ENCODE measurements around the gene FOXRED2.
A peak's percentile ranks its signal among the peaks of the same experiment; 100 is the strongest.
"Not testable (repeated sequence)": the region's sequence is repeated elsewhere in the genome, so short reads cannot be mapped to it uniquely, and the experiment has no call there.

Gene FOXRED2

DNA sequence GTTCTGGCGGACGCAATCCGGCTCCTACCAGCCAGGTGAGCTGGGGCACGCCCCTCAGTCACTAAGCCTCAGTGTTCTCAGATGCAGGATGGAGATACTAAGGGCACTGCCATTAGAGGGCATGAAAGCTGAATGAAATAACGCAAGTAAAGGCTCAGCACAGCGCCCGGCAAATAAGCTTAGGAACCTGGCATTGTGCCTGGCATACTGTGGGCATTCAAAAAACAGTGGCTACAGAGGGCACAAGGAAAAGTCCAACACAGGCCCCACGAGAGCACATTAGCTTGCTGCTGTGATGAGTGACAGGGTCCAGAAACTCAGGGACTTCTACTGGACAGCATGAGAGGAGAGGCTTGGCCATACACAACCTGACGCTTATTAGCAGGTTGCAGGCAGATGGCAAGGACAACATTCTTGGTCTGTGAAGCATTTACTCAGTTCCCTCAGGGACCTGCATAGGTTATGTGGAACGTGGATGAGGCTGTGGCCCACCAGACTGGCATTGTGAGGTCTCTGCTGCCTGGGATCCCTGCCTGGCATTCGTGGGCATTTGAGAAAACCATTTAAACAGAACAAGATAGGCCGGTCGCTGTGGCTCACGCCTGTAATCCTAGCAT is 37.6 kb downstream of the FOXRED2 start:
- no peak for DNase-seq (ENCODE audit: low spot score)

DNA sequence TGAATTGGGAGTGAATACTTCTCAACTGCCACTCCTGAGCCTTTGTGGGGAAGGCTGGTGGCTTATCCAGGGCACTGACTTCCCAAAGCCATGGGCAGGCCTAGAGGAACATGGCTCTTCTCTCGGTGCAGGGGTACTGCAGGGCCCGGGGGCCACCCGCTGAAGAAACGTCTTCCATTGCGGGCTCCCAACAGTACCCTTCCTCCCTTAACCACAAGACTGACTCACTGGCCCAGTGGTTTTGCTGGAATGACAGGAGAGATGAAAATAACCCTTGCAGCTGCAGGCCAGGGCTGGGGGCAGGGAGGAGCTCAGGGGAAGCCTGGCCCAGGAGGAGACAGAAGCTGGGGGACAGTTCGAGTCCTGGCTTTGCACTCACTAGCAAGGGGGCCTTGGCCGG is 38.9 kb downstream of the FOXRED2 start:
- peak; percentile 24 for DNase-seq (ENCODE audit: low spot score)

DNA sequence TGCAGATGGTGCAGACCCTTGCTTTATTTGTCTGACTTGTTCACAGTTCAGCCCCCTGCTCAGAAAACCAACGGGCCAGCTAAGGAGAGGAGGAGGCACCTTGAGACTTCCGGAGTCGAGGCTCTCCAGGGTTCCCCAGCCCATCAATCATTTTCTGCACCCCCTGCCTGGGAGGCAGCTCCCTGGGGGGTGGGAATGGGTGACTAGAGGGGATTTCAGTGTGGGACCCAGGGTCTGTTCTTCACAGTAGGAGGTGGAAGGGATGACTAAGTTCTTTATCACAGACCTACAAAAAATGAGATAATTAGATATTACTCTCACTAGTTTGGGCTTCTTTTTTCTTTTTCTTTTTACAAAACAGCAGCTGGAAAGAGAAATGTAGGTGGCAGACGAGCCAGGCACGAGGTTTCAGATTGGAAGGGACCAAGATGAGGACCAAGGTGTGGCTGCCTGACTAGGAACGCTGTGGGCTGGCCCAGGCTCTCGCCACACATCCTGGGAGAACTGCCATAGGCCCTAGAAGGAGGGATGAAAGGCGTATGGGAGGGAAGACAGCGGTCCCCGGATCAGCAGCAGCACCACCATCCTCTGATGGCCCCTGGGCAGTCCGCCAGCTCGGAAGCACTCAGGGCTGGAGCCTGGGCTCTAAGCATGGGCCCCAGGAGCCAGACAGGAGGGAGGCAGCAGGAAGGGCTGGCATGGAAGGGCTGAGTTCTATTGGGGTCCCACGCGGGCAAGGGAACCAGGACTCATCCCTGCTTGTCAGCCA is 39.6 kb downstream of the FOXRED2 start:
- DNase-seq (ENCODE audit: low spot score): no peak

DNA sequence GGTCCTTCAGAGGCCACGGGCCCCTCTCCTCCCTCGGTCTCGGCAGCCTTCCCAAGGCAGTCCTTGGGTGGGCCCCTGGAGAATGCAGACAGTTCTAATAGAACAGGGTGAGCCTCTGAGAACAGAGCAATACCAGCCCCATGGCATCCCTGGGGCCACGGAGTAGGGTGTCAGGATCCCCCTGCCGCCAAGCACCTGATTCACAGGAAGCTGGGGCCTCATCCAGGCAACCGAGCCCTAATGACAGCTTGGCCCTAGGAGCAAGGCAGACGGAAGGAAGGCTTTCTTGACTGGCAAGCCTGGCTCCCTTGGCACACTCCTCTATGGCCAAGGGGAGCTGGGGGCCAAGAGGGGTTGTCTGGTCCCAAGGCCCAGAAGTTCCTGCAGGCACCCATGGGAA is 40.6 kb downstream of the FOXRED2 start:
- DNase-seq (ENCODE audit: low spot score): no peak

DNA sequence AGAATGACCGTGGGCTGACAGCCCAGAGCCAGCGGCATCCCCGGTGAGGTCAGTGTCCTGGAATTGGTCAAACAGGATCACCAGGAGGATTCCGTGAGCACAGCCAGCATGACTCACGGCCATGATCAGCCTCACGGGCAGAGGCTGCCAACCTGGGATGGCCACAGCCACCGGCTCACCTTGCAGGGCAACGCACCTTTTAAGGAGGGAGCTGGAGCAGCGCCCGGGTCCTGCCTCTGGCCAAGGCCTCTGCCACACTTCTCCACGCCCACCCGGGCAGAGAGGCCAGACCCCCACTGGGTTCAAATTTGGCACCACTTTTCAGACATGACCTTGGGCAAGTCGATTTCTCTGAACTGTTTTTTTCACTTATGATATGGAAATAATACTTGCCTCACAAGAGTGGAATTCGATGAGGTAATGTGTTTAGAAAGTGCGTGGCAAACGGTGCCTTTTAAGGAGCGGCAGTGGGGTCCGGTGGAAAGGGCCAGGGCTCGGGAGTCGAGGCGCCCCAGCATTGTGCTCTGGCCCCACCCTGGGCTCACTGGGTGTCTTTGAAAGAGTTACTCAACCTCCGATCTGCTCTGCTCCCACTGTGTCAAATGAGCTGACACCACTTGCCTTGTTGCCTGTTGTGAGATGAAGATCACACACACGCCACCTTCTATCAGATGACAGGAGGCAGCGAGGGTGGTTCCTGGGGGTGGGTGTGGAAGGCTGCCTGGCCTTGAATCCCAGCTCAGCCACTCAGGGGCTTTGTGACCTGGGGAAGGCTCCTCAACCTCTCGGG is 41.4 kb downstream of the FOXRED2 start:
- DNase-seq (ENCODE audit: low spot score): no peak

DNA sequence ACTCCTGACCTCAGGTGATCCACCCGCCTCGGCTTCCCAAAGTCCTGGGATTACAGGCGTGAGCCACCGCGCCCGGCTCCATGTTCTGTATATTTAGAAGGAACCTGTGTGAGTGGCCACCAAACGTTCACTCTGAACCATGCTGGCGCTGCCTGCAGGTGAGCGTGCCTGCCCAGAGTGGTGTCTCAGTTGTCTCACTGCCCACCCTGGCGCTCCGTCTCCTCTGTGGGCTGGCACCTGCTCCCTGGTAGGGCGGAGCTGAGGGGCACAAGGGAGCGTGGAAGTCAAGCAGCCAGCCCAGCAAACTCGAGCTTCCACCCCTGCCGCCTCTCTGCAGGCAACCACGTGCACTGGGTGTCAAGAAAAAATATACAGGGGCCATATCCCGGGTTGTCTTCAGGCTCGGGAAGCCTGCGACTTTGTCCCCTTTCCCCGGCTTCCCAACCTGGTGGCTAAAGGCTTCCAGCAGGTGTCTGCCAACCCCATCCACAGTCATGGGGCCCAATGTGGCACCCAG is 42.1 kb downstream of the FOXRED2 start:
- DNase-seq (ENCODE audit: low spot score): no peak

DNA sequence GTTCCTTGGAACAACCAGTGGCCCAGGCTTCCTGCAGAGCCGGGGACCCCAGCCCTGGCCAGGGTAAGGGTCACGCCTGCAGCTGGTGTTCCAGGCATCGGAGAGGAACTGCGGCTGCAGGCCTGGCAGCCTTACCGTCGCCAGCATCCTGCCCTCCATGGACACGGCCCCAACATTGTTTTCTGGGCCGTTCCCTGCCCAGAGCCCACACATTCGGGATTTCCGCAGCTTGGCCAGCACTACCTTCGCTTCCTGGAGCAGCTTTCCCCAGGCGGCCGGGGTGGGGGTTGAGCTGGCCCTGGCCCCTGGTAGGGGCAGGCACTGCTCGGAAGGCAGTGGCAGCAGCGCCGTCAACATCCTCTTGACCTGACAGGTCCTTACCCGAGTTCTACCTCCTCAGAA is 43.1 kb downstream of the FOXRED2 start:
- no peak for DNase-seq (ENCODE audit: low spot score)

DNA sequence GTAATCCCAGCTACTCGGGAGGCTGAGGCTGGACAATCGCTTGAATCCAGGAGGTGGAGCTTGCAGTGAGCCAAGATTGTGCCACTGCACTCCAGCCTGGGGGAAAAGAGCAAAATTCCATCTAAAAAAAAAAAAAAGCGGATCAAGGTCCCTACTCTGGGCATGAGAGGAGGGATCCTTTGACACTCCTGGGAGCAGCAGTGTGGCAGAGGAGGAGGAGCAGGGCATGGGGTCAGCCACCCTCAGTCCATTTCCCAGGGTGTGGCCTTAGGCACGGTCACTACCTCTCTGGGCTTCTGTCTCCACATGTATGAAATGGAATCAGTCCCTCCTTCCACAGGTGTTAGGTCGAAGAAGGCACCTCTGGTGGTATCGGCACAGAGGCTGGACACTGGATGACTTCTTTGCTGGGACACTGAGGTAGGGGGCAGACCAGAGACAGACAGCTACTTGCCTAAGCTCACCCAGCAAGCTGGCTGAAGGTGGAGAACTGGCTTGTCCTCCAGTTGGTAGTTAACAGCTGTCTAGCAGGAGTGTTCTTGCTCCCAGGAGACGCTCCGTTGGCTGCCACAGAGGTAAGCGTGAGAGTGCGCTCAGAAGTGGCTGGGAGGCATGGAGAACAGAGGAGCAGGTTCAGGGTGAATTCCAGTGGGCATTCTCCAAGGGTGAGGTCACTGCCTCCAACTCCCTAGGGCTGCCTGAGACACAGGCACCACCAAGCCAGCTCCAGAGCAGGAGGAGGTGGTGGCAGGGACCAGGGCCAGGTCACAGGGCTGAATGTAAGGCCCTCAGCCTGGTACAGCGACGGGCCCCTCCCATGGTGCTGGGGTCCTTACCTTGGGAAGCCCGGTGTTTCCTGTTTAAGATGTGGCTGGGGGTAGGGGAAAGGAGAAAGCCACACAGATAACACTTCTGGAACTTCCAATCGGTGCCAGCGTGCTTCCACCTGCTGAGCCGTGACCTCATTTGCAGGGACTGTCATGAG is 44.9 kb downstream of the FOXRED2 start:
- no peak for DNase-seq (ENCODE audit: low spot score)

DNA sequence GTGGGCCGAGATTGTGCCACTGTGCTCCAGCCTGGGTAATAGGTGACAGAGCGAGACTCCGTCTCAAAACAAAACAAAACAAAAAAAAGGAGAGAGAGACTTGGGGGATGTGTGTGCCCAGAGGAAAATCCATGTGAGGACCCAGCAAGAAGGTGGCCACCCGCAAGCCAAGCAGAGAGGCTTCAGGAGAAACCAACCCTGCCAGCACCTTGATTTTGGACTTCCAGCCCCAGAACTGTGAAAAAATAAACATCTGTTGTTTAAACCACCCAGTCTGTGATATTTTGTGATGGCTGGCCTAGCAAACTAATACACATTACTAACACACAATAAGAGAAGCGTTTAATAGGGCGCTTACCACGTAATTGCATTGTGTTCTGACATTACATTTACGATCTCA is 46.6 kb downstream of the FOXRED2 start:
- DNase-seq (ENCODE audit: low spot score): no peak

DNA sequence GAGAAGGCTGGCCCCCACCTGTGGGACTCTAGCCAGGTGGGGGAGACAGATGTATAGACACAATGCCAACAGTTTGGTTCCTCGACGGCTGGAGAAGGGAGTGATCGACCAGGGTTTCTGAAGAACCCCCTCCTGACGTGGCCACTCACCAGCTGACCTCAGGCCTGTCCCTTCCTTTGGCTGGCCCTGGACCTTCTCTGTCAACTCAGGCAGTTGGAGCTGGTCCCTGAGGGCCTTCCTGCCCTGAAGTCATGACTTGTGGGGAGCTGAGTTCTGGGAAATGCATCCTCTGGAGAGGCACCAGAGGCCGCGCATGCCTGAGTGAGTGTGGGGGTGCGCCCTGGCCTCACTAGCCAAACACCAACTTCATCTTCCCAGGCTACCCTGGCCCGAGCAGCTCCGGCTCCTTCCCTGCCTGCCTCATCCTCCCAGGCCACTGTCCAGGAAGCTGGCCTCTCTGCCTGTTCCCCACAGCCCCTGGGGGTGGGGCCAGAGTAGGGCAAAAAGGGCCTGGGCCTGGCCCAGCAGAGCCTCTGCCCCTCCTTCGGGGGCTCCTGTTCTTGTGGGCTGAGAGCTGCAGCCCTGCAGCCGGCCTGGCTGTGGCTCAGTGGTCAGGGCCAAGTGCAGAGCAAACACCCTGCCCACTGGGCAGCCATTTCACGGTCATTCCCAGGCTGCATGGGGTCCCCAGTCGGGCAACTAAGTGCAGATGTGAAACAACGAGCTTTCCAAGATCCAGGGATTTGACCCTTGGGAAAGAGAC is 49.0 kb downstream of the FOXRED2 start:
- no peak for DNase-seq (ENCODE audit: low spot score)

DNA sequence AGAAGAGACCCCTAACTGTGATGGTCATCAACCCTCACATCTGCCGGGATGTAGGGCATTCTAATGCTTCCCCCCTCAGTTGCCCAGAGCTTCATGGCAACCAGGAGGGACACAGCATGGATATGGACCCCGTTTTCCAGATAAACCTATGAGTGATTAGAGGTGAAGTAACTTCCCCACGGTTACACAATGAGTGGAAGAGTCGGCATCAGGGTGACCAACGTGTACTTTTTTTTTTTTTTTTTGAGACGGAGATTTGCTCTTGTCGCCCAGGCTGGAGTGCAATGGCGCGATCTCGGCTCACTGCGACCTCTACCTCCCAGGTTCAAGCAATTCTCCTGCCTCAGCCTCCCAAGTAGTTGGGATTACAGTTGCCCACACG is 50.4 kb downstream of the FOXRED2 start:
- no peak for DNase-seq (ENCODE audit: low spot score)

DNA sequence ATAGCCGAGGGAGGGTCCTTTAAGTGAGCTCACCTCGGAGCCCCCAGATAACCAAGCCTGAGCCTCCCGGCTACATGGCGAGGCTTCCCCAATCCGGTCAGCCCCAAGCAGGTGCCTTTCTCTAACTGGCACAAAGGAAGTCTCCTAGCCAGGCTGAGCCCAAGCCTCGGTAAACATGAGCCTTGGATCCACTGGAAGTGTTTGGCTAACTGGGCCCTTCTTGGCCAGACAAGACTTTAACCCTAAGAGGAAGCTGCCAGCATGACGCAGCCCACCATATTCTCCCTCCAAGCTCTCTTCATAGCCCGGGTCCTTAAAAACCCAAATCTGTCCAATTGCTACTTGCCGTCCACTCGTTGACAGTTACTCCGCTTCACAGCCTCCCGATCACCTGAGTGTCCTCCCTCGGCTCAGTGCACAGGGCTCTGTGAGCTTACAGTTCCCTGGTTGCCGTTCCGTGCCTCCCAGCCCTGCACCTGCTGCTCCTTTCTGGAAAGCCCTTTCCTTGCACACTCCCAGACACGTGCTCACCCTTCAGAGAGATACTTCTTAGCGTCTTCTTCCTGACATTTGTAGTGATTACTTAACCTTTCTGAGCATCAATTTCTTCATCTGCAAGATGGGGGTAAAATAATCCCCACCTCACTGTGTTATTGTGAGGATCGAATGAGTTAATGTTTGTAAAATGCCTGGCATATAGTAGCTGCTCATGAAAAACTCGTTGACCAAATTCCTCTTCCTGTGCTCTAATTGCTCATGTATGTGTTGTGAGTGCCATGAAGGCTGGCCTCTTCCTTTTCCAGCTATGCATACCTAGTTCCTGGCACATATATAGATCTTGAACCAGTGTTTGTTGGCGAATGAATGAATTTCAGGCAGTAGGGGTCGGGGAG is 51.0 kb downstream of the FOXRED2 start:
- no peak for DNase-seq (ENCODE audit: low spot score)

DNA sequence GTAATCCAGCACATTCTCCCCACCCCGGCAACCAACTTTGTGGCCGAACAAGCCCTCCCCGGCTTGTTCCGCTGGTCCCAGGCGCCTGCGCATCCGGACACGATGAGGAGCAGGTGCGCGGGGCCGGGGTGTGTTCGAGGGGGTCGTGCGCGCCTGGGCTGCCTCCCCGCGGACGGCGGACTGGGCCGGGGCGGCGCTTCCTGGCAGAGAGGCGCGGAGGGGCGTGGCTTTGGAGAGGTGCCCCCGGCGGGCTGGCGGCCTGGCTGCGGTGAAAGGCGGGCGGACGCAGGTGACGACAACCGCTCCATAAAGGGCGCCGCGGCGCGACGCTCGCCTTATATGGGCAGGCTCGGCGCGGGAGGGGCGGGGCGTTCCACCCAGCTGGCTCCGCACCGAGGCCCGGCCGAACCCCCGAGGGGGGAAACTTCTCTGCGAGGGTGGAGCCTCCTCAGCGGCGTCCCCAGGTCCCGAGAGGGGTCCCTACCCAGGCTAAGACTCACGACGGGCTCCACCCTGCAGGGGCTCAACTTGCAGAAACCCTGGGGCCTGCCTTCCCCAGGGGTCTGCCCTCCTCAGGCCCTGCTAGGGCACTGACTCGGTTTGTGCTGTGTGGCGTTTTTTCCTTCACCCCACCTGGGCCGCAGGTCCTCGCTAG is 51.8 kb downstream of the FOXRED2 start:
- peak; percentile 96 for DNase-seq (ENCODE audit: low spot score)

DNA sequence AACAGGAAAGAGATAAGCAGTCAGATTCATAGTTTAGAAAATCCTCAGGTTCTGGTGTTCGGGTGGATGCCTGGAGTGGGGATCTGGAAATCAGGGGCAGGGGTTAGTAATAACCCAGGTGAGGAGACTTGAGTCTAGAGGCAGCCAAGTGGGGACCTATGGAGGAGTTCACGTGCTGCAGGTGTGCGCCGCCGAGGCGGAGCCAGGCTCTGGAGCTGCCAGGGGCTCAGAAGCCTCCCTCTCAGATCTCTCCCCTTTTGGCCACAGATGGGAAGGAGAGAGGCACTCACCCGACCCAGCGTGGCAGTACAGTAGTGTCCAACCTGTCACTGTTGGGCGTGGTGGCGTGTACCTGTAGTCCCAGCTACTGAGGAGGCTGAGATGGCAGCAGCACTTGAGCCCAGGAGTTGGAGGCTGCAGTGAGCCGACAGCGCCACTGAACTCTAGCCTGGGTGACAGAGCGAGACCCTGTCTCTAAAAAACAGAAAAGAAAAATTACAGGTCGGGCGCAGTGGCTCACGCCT is 52.9 kb downstream of the FOXRED2 start:
- DNase-seq (ENCODE audit: low spot score): no peak

DNA sequence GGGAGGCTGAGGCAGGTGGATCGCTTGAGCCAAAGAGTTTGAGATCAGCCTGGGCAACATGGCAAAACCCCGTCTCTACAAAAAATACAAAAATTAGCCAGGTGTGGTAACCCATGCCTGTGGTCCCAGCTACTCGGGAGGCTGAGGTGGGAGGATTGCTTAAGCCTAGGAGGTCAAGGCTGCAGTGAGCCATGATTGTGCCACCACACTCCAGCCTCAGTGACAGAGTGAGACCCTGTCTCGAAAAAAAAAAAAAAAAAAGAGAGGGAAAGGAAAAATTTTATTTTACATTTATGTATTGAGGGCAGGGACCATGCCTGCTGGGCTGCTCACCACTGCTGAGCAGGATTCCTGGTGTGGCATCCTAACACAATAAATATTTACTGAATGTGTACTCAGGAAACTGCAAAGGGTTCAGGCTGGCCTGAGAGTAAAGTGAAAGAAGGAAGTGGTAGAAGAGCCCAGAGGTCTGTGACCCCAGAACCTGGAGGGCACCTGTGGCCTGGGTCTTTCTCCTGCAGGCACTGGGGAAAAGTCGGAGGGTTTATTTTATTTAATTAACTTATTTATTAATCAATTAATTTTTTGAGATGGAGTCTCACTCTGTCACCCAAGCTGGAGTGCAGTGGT is 53.7 kb downstream of the FOXRED2 start:
- not testable (repeated sequence) for DNase-seq (ENCODE audit: low spot score)

DNA sequence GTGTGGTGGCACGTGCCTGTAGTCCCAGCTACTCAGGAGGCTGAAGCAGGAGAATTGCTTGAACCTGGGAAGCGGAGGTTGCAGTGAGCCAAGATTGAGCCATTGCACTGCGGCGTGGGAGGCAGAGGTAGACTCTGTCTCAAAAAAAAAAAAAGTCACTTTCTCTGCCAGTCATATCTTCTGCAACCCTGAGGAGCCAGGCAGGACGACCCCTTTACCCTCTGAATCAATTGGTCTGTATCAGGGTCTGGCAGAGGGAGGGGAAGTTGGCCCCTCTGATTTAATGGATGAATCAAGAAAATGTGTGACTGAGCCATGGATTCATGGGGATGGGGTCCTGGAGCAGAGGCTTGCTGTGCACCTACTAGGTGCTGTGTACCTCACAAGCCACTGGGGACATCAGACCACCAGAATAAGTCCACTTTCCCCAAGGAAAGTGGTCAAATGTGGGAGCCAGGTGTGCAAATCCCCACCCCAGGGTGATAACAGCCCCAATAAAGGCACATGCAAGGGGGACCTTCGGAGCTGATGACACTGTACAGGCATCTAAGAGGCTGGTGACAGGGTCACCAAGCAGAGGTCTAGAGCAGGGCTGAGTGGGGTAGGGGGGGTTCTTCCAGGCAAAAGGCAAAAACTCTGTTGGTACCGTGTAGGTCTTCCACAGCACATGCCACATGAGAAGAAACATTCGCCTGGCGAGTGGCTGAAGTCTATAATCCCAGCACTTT is 54.4 kb downstream of the FOXRED2 start:
- DNase-seq (ENCODE audit: low spot score): no peak

DNA sequence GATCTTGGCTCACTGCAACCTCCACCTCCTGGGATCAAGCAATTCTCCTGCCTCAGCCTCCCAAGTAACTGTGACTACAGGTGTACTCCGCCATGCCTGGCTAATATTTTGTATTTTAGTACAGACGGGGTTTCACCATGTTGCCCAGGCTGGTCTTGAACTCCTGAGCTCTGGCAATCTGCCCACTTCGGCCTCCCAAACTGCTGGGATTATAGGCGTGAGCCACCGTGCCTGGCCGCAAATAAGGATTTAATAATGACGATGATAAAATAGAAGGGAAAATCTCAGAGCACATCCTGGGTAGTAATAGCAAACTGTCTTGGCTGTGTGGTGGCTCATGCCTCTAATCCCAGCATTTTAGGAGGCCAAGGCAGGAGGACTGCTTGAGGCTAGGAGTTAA is 55.9 kb downstream of the FOXRED2 start:
- not testable (repeated sequence) for DNase-seq (ENCODE audit: low spot score)

All from activated CD4-positive, alpha-beta T cell treated with anti-CD3 and anti-CD28 coated beads, Interleukin-2, Interleukin-4, amounts not matched to agents 100 ng/mL and 50 ng/mL, durations not matched to agents 16 hours and 8 hours (primary cell).